H9 (cell line): ENCODE measurements around the gene KDM4F. TPM values are rescaled to one million over a fixed set of nuclear protein-coding genes. Genes with fewer than 3 reads are reported as not detected.

Experiments used
- DNase-seq: peaks from one replicate; pipeline ENCODE4 v3.0.0-alpha.2; 2017
- H2AFZ ChIP-seq: one replicate; pipeline ENCODE4 v1.6.1; 2013; ENCODE audit warnings: mild to moderate bottlenecking, low read length, control low read depth, moderate library complexity
- H2AK5ac ChIP-seq: 2 replicates; pipeline ENCODE4 v1.6.1; 2013; ENCODE audit warnings: low read length, control low read depth, mixed read lengths; ENCODE audit not compliant: insufficient read length
- H2BK120ac ChIP-seq: one replicate; pipeline ENCODE4 v1.6.1; 2013; ENCODE audit warnings: low read depth, mild to moderate bottlenecking, low read length, control low read depth, inconsistent platforms; ENCODE audit not compliant: poor library complexity, severe bottlenecking
- H2BK12ac ChIP-seq: 2 replicates; pipeline ENCODE4 v1.6.1; 2013; ENCODE audit warnings: low read length, control low read depth, mixed read lengths, low read depth; ENCODE audit not compliant: insufficient read length
- H2BK15ac ChIP-seq: 2 replicates; pipeline ENCODE4 v1.6.1; 2013; ENCODE audit warnings: low read depth, low read length, control low read depth
- H2BK20ac ChIP-seq: one replicate; pipeline ENCODE4 v1.6.1; 2013; ENCODE audit warnings: low read depth, mild to moderate bottlenecking, low read length, control low read depth, inconsistent platforms; ENCODE audit not compliant: poor library complexity, severe bottlenecking
- H2BK5ac ChIP-seq: 2 replicates; pipeline ENCODE4 v1.6.1; 2013; ENCODE audit warnings: low read length, control low read depth, mixed read lengths; ENCODE audit not compliant: insufficient read length
- H3K14ac ChIP-seq: 2 replicates; pipeline ENCODE4 v1.6.1; 2013; ENCODE audit warnings: low read length, control low read depth; ENCODE audit not compliant: insufficient read depth
- H3K18ac ChIP-seq: 2 replicates; pipeline ENCODE4 v1.6.1; 2013; ENCODE audit warnings: low read depth, mild to moderate bottlenecking, mixed read lengths, low read length, control low read depth; ENCODE audit not compliant: insufficient read length
- H3K23ac ChIP-seq: 2 replicates; pipeline ENCODE4 v1.6.1; 2013; ENCODE audit warnings: low read length, control low read depth, mixed read lengths, low read depth; ENCODE audit not compliant: insufficient read length
- H3K23me2 ChIP-seq: 2 replicates; pipeline ENCODE4 v1.6.1; 2013; ENCODE audit warnings: low read depth, mild to moderate bottlenecking, mixed read lengths, low read length, control low read depth; ENCODE audit not compliant: insufficient read length, poor library complexity, severe bottlenecking
- H3K27ac ChIP-seq: 2 replicates; pipeline ENCODE4 v1.5.1; 2013; ENCODE audit warnings: low read length, control low read depth, mixed read lengths, low read depth; ENCODE audit not compliant: insufficient read length
- H3K27me3 ChIP-seq: 2 replicates; pipeline ENCODE4 v1.6.1; 2013; ENCODE audit warnings: low read length, control low read depth, inconsistent platforms; ENCODE audit not compliant: insufficient read depth
- H3K4ac ChIP-seq: 2 replicates; pipeline ENCODE4 v1.6.1; 2013; ENCODE audit warnings: low read depth, mild to moderate bottlenecking, control low read depth, inconsistent platforms, low read length, moderate library complexity
- H3K4me1 ChIP-seq: 2 replicates; pipeline ENCODE4 v1.6.1; 2013; ENCODE audit warnings: low read length, control low read depth, inconsistent platforms; ENCODE audit not compliant: insufficient read depth
- H3K4me2 ChIP-seq: 2 replicates; pipeline ENCODE4 v1.6.1; 2013; ENCODE audit warnings: low read length, control low read depth, mixed read lengths; ENCODE audit not compliant: insufficient read length, insufficient read depth
- H3K56ac ChIP-seq: 2 replicates; pipeline ENCODE4 v1.6.1; 2013; ENCODE audit warnings: low read depth, mild to moderate bottlenecking, mixed read lengths, low read length, control low read depth; ENCODE audit not compliant: insufficient read length
- H3K79me1 ChIP-seq: 2 replicates; pipeline ENCODE4 v1.6.1; 2013; ENCODE audit warnings: low read depth, mild to moderate bottlenecking, moderate library complexity, low read length, control low read depth, inconsistent platforms; ENCODE audit not compliant: insufficient read depth, poor library complexity, severe bottlenecking
- H3K79me2 ChIP-seq: 2 replicates; pipeline ENCODE4 v1.6.1; 2013; ENCODE audit warnings: low read length, control low read depth, inconsistent platforms; ENCODE audit not compliant: insufficient read depth
- H3K9ac ChIP-seq: 2 replicates; pipeline ENCODE4 v1.6.1; 2013; ENCODE audit warnings: low read length, control low read depth, mixed read lengths; ENCODE audit not compliant: insufficient read length; ENCODE audit errors: extremely low read depth
- H3K9me3 ChIP-seq: one replicate; pipeline ENCODE4 v1.6.1; 2013; ENCODE audit warnings: low read depth, low read length, inconsistent platforms; ENCODE audit not compliant: control insufficient read depth
- H3T11ph ChIP-seq: one replicate; pipeline ENCODE4 v1.6.1; 2013; ENCODE audit warnings: mild to moderate bottlenecking, low read length, control low read depth, inconsistent platforms
- H4K20me1 ChIP-seq: one replicate; pipeline ENCODE4 v1.6.1; 2013; ENCODE audit not compliant: control insufficient read depth, insufficient read length, insufficient read depth
- H4K5ac ChIP-seq: 2 replicates; pipeline ENCODE4 v1.6.1; 2013; ENCODE audit warnings: low read depth, mild to moderate bottlenecking, mixed read lengths, low read length, control low read depth; ENCODE audit not compliant: insufficient read length
- H4K8ac ChIP-seq: replicated peaks from 2 replicates; pipeline ENCODE4 v1.6.1; 2013; ENCODE audit warnings: low read length, control low read depth, mixed read lengths, low read depth; ENCODE audit not compliant: insufficient read length
- H4K91ac ChIP-seq: 2 replicates; pipeline ENCODE4 v1.6.1; 2013; ENCODE audit warnings: low read depth, mild to moderate bottlenecking, moderate library complexity, mixed read lengths, low read length, control low read depth; ENCODE audit not compliant: insufficient read length
- H3K27ac Mint-ChIP-seq, 3 experiments: 2 replicates in 2 of 3; 3 replicates in 1 of 3; pipeline ENCODE4 v1.8.0; 2020 to 2021; ENCODE audit warnings: mixed read lengths in 3 of 3, mild to moderate bottlenecking in 1 of 3, moderate library complexity in 1 of 3
- H3K27me3 Mint-ChIP-seq: 2 replicates; pipeline ENCODE4 v1.8.0; 2021; ENCODE audit warnings: low read depth, mild to moderate bottlenecking, moderate library complexity, mixed read lengths
- H3K36me3 Mint-ChIP-seq, 3 experiments: 2 replicates in 2 of 3; 3 replicates in 1 of 3; pipeline ENCODE4 v1.8.0; 2020 to 2021; ENCODE audit warnings: low read depth in 3 of 3, mixed read lengths in 3 of 3; ENCODE audit not compliant: insufficient read depth in 1 of 3
- H3K4me1 Mint-ChIP-seq, 2 experiments: 2 replicates each; pipeline ENCODE4 v1.8.0; 2020; ENCODE audit warnings: mixed read lengths in 2 of 2
- H3K4me3 Mint-ChIP-seq, 2 experiments: 2 replicates in 1 of 2; 3 replicates in 1 of 2; pipeline ENCODE4 v1.8.0; 2020 to 2021; ENCODE audit warnings: mild to moderate bottlenecking in 2 of 2, mixed read lengths in 2 of 2, moderate library complexity in 1 of 2
- H3K9me3 Mint-ChIP-seq, 2 experiments: 2 replicates in 1 of 2; 3 replicates in 1 of 2; pipeline ENCODE4 v1.8.0; 2020; ENCODE audit warnings: mild to moderate bottlenecking in 2 of 2, mixed read lengths in 2 of 2, moderate library complexity in 1 of 2
- WGBS: extraction: QIAGEN DNeasy Blood & Tissue Kit; methylation state at CpG from one replicate; pipeline ENCODE4 v1.1.7; 2013; ENCODE audit warnings: missing lambda C conversion rate, low lambda C conversion rate, mixed read lengths; ENCODE audit not compliant: insufficient read length; ENCODE audit errors: extremely low coverage; 5-methylcytosine and 5-hydroxymethylcytosine counted together
- total RNA-seq: library from RNA; stranded (reverse); gene quantifications from 2 replicates; pipeline ENCODE4 v1.2.1, GENCODE V29; 2021
- TF ChIP-seq, protein P1 (sequence below): fragments of 200-600 bp; sonication (generic); conservative IDR thresholded peaks from 3 replicates; pipeline ENCODE4 v1.8.0; 2021; ENCODE audit warnings: antibody characterized with exemption, mild to moderate bottlenecking

Gene KDM4F
- total RNA-seq, 1 experiment from 2014 or later: not detected

DNA sequence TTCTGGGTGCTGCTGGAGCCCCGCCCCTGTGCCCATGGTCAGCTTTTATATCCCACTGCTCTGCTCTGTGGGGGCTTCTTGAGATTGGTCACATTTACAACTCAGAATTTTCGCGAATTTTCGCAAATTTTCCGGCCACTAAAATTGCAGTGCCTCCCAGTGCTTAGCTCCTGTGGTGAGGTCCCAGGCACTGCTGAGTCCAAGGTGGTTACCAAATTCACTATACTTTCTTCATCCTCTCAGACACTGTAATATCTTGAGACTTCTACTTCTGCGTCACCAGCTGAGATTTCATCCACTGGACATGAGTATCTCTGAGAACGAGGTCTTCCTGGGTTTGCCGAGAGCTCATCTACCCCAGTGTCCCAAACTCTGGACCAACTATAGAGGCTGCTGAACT lies 8.7 kb downstream of the KDM4F start:
- no peak overlapping the region for H2AK5ac ChIP-seq
- no peak overlapping the region for H4K5ac ChIP-seq
- TF ChIP-seq, protein P1, sequence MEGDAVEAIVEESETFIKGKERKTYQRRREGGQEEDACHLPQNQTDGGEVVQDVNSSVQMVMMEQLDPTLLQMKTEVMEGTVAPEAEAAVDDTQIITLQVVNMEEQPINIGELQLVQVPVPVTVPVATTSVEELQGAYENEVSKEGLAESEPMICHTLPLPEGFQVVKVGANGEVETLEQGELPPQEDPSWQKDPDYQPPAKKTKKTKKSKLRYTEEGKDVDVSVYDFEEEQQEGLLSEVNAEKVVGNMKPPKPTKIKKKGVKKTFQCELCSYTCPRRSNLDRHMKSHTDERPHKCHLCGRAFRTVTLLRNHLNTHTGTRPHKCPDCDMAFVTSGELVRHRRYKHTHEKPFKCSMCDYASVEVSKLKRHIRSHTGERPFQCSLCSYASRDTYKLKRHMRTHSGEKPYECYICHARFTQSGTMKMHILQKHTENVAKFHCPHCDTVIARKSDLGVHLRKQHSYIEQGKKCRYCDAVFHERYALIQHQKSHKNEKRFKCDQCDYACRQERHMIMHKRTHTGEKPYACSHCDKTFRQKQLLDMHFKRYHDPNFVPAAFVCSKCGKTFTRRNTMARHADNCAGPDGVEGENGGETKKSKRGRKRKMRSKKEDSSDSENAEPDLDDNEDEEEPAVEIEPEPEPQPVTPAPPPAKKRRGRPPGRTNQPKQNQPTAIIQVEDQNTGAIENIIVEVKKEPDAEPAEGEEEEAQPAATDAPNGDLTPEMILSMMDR: no peak
- H2BK120ac ChIP-seq: no peak overlapping the region
- no peak overlapping the region for H3T11ph ChIP-seq
- H3K14ac ChIP-seq: no peak overlapping the region
- H2BK5ac ChIP-seq: no peak overlapping the region
- H3K9ac ChIP-seq: no peak overlapping the region
- H2BK15ac ChIP-seq: no peak overlapping the region
- no peaks in the 10 kb centered on the region for H3K27me3 ChIP-seq
- H3K23me2 ChIP-seq: no peaks in the 10 kb centered on the region
- Mint-ChIP-seq H3K36me3 (no peaks in the 10 kb centered on the region), H3K4me3 (no peak overlapping the region), H3K27ac (no peak overlapping the region), H3K27me3 (peaks cover 62% of the 10 kb centered on the region), H3K4me1 (no peaks in the 10 kb centered on the region), H3K9me3 (no peaks in the 10 kb centered on the region)
- H3K4me2 ChIP-seq: no peak overlapping the region
- no peaks in the 10 kb centered on the region for H3K79me1 ChIP-seq
- H2BK20ac ChIP-seq: no peak overlapping the region
- H3K23ac ChIP-seq: no peak overlapping the region
- no peak overlapping the region for H3K18ac ChIP-seq
- H3K4me1 ChIP-seq: no peaks in the 10 kb centered on the region
- H4K8ac ChIP-seq: no peak overlapping the region
- no peak overlapping the region for H3K27ac ChIP-seq
- no peaks in the 10 kb centered on the region for H3K79me2 ChIP-seq
- no peaks in the 10 kb centered on the region for H4K20me1 ChIP-seq
- no CpG with 5 or more reads among the region's 8 CpGs for WGBS
- no peak overlapping the region for H2BK12ac ChIP-seq
- no peak overlapping the region for H2AFZ ChIP-seq
- no peak overlapping the region for H3K4ac ChIP-seq
- no peaks in the 10 kb centered on the region for H3K9me3 ChIP-seq
- no peak overlapping the region for H3K56ac ChIP-seq
- H4K91ac ChIP-seq: no peak overlapping the region
- no peak for DNase-seq
